Panc1 (cell line): ENCODE data around the gene PHF20. TPM values are rescaled to one million over a fixed set of nuclear protein-coding genes. Genes with fewer than 3 reads are reported as not detected.
"Not testable (repeated sequence)": the region's sequence is repeated elsewhere in the genome, so short reads cannot be mapped to it uniquely, and the experiment has no call there.

Experiments
- ATAC-seq: fragments of 200-7000 bp; cut with Tn5 transposase; 2 replicates; pipeline ENCODE4 v1.9.1; 2020; ENCODE audit warnings: mild to moderate bottlenecking, moderate library complexity
- BruUV-seq: library from RNA; stranded (reverse); fragments of 400-500 nt; replicated peaks from 2 replicates; lab custom pipeline; 2021; lab: Mats Ljungman, UMichigan
- CTCF ChIA-PET: fragments of 300-600 bp; sonication (Branson Sonifier 250); formaldehyde crosslinking; loops from one replicate; lab custom pipeline; 2022; ENCODE audit warnings: antibody characterized with exemption; lab: Charles Lee
- POLR2A ChIA-PET: fragments of 300-600 bp; sonication (Branson Sonifier 250); formaldehyde crosslinking; loops from one replicate; lab custom pipeline; 2022; ENCODE audit warnings: antibody characterized with exemption; lab: Charles Lee
- DNase-seq: peaks from one replicate; pipeline ENCODE4 v3.0.0-alpha.2; 2010; ENCODE audit warnings: low read depth, low spot score
- H3K27ac ChIP-seq: 2 replicates; pipeline ENCODE4 v1.5.1; 2011; ENCODE audit warnings: mild to moderate bottlenecking, low read length, inconsistent platforms
- H3K27me3 ChIP-seq: fragments of 200-500 bp; sonication (Bioruptor generic); 2 replicates; pipeline ENCODE4 v1.6.0; 2014; ENCODE audit warnings: low read length, inconsistent platforms; ENCODE audit not compliant: control insufficient read depth, insufficient read depth
- H3K36me3 ChIP-seq: fragments of 200-500 bp; sonication (Bioruptor generic); 2 replicates; pipeline ENCODE4 v1.5.1; 2014; ENCODE audit warnings: inconsistent platforms, mild to moderate bottlenecking, low read length, moderate library complexity; ENCODE audit not compliant: control insufficient read depth, insufficient read depth
- H3K4me1 ChIP-seq: 2 replicates; pipeline ENCODE4 v1.5.1; 2011; ENCODE audit warnings: inconsistent platforms, mild to moderate bottlenecking, low read length, moderate library complexity; ENCODE audit not compliant: control insufficient read depth, insufficient read depth
- H3K4me3 ChIP-seq, 2 experiments: 2 replicates each; pipeline ENCODE4 v1.5.1; 2011 to 2012; ENCODE audit warnings: low read depth in 2 of 2, low read length in 2 of 2, mild to moderate bottlenecking in 2 of 2, inconsistent platforms in 1 of 2, moderate library complexity in 1 of 2
- H3K9me3 ChIP-seq: fragments of 200-500 bp; sonication (Bioruptor generic); 2 replicates; pipeline ENCODE4 v1.5.1; 2014; ENCODE audit warnings: low read depth, mild to moderate bottlenecking, inconsistent platforms, low read length, moderate library complexity; ENCODE audit not compliant: control insufficient read depth, insufficient read depth
- CTCF ChIP-seq: fragments of 450-650 bp; IDR thresholded peaks from 2 replicates; pipeline ENCODE4 v1.5.1; 2017; ENCODE audit warnings: mild to moderate bottlenecking
- POLR2AphosphoS5 ChIP-seq: IDR thresholded peaks from 2 replicates; pipeline ENCODE4 v1.6.1; 2012; ENCODE audit warnings: mild to moderate bottlenecking, low read depth, low read length, moderate library complexity
- REST ChIP-seq, 2 experiments: IDR thresholded peaks; 2 replicates each; pipeline ENCODE4 v1.6.1; 2011 to 2012; ENCODE audit warnings: low read depth in 2 of 2, control low read depth in 1 of 2, low read length in 1 of 2, mild to moderate bottlenecking in 1 of 2, moderate library complexity in 1 of 2; ENCODE audit not compliant: insufficient read depth in 1 of 2
- SIN3A ChIP-seq: IDR thresholded peaks from 2 replicates; pipeline ENCODE4 v1.6.1; 2012; ENCODE audit warnings: low read depth, mild to moderate bottlenecking, low read length, moderate library complexity, borderline replicate concordance; ENCODE audit not compliant: insufficient read depth
- TCF7L2 ChIP-seq: IDR thresholded peaks from 2 replicates; pipeline ENCODE4 v1.6.1; 2011; ENCODE audit warnings: mild to moderate bottlenecking, low read depth, low read length, inconsistent platforms
- in situ Hi-C: cut with HindIII; loops from 2 replicates; pipeline ENCODE4 v1.10.0; 2016; ENCODE audit warnings: low sequenced_read_pairs, low pct_unique_long_range_greater_than_20kb
- intact Hi-C: fragments of 100-400 bp; cut with micrococcal nuclease; formaldehyde crosslinking; loops from one replicate; pipeline ENCODE4 v1.10.0; 2022; ENCODE audit not compliant: unreplicated experiment
- total RNA-seq: library from RNA; stranded (reverse); gene quantifications from one replicate; pipeline ENCODE4 v1.2.1, GENCODE V29; 2021; ENCODE audit not compliant: unreplicated experiment

PHF20 gene
- total RNA-seq, 1 experiment from 2014 or later, result 51.5 TPM

- TF ChIP-seq REST (IDR thresholded peaks at IDR 0.05; ENCODE audit: insufficient read depth in 1 of 2, low read depth in 2 of 2, low read length in 1 of 2) (no peak), SIN3A (no peak), POLR2AphosphoS5 (no peak), CTCF (no peak), TCF7L2 (no peak)
- H3K4me3 ChIP-seq, result no peak overlapping the region
- CTCF ChIA-PET, result no interaction called here
- POLR2A ChIA-PET, result no interaction called here
- intact Hi-C loops, result no loop called here
- peaks cover 6% of the 10 kb centered on the region; the same call in 1 of the 2 replicates for H3K4me1 ChIP-seq
- no peak overlapping the region for H3K27ac ChIP-seq
- H3K36me3 ChIP-seq, result no peaks in the 10 kb centered on the region
- ATAC-seq (no peak), DNase-seq (no peak)
- no peaks in the 10 kb centered on the region for H3K9me3 ChIP-seq
- no TSS peak for BruUV-seq
- no peaks in the 10 kb centered on the region for H3K27me3 ChIP-seq
- in situ Hi-C loops, result no loop called here
Observed at GRCh38 chr20:35899064-35899463, 127.2 kb downstream of the PHF20 start.

GRCh38 chr20:35901230-35901629 lies 129.4 kb downstream of the PHF20 start:
- H3K27ac ChIP-seq, in situ Hi-C loops, intact Hi-C loops, POLR2A ChIA-PET, H3K36me3 ChIP-seq, DNase-seq, BruUV-seq, H3K9me3 ChIP-seq, H3K27me3 ChIP-seq, H3K4me1 ChIP-seq, CTCF ChIA-PET, H3K4me3 ChIP-seq, ATAC-seq: not testable (repeated sequence)

GRCh38 chr20:35901678-35902544 lies 130.1 kb downstream of the PHF20 start:
- ATAC-seq, result peak; percentile 94
- TF ChIP-seq POLR2AphosphoS5 (no peak), SIN3A (no peak), CTCF (no peak), REST (IDR thresholded peaks at IDR 0.05; ENCODE audit: insufficient read depth in 1 of 2, low read depth in 2 of 2, low read length in 1 of 2) (no peak), TCF7L2 (no peak)
- no peaks in the 10 kb centered on the region for H3K9me3 ChIP-seq
- H3K27me3 ChIP-seq, result no peaks in the 10 kb centered on the region
- BruUV-seq, result no TSS peak
- H3K4me3 ChIP-seq, result no peak overlapping the region
- peaks cover 6% of the 10 kb centered on the region; the same call in 1 of the 2 replicates for H3K4me1 ChIP-seq
- ChIA-PET POLR2A (no interaction called here), CTCF (no interaction called here)
- intact Hi-C loops (no loop called here), in situ Hi-C loops (no loop called here)
- H3K27ac ChIP-seq, result no peak overlapping the region
- peak; percentile 60 for DNase-seq
- H3K36me3 ChIP-seq, result no peaks in the 10 kb centered on the region
